H1 (cell line): ENCODE measurements around the gene IGFALS. TPM values are rescaled to one million over a fixed set of nuclear protein-coding genes. Genes with fewer than 3 reads are reported as not detected.

ENCODE experiments used
- USF2 ChIP-seq: IDR thresholded peaks from 2 replicates; pipeline ENCODE4 v1.6.1; 2011; ENCODE audit warnings: low read length, improper control_type of control experiment
- polyA plus RNA-seq, 7 experiments: library from polyadenylated mRNA; depleted of rRNA in 3 of 7; stranded (reverse) in 5 of 7; unstranded in 2 of 7; fragments of >200 nt in 5 of 7; fragments of 200-250 nt in 2 of 7; gene quantifications; 1 replicate in 5 of 7; 2 replicates in 1 of 7; 4 replicates in 1 of 7; pipeline versions ENCODE4 v1.2.1 to v1.2.3, GENCODE V29; 2011 to 2013; ENCODE audit warnings: missing spikeins in 2 of 7, mixed read lengths in 2 of 7
- total RNA-seq: library from RNA; stranded (reverse); fragmentation: NEBNext Ultra II Directional; extraction: Animal tissue kit (Norgen Biotek cat#: 25700); gene quantifications from 2 replicates; pipeline ENCODE4 v1.2.1, GENCODE V29; 2021

Gene IGFALS
- total and polyA plus RNA-seq, 2 of the 8 experiments (the other 6 are each of a cell fraction or from before 2014, with no cell fraction given) = not detected

DNA sequence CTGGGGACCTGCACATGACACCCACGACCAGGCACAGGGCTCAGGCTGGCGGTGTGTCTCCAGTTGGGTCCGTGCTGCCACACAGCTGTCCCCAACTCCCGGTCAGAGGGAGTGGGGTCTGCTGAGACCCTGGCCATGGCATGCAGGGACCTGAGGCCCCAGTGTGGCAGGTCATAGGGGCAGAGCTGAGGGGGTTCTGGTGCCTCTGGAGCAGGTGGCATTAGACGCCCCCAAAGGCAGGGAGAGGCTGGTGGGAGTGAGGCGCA is 6.5 kb downstream of the IGFALS start (continued):
- TF ChIP-seq USF2 = no peak
- TF ChIP-seq, all 59 proteins: peak for 0
